ENCODE results near the gene KCNJ18. TPM values are rescaled to one million over a fixed set of nuclear protein-coding genes. Genes with fewer than 3 reads are reported as not detected.
"Not testable (repeated sequence)": the region's sequence is repeated elsewhere in the genome, so short reads cannot be mapped to it uniquely, and the experiment has no call there.

Gene KCNJ18
- total and polyA plus RNA-seq, 7 experiments from 2014 or later: not detected

GRCh38 chr17:21671871-21672270, 20.5 kb upstream of the KCNJ18 start:
- H3K4me1 Mint-ChIP-seq; H3K27me3 ChIP-seq (ENCODE audit: control insufficient read depth in 2 of 2, insufficient read depth in 2 of 2, low read length in 2 of 2); intact Hi-C loops (cut with micrococcal nuclease); H3K9me3 ChIP-seq (ENCODE audit: control insufficient read depth in 2 of 3, low read length in 3 of 3); H3K27ac Mint-ChIP-seq; H3K36me3 Mint-ChIP-seq; H3K4me3 Mint-ChIP-seq; H3K27ac ChIP-seq (ENCODE audit: low read depth, low read length); DNase-seq; ATAC-seq; H3K4me3 ChIP-seq (ENCODE audit: low read length); H3K36me3 ChIP-seq (ENCODE audit: control insufficient read depth in 2 of 3, insufficient read depth in 3 of 3, low read length in 3 of 3); CTCF ChIA-PET; H3K27me3 Mint-ChIP-seq; POLR2A ChIA-PET; H3K4me1 ChIP-seq (ENCODE audit: control insufficient read depth in 2 of 2, insufficient read depth in 2 of 2, low read length in 2 of 2): not testable (repeated sequence)
- H3K9me3 Mint-ChIP-seq: peaks cover 0 to 28% (median 7%) of the 10 kb centered on the region in 11 donors

GRCh38 chr17:21673451-21674241, 18.7 kb upstream of the KCNJ18 start:
- POLR2A ChIA-PET; H3K27me3 ChIP-seq (ENCODE audit: control insufficient read depth in 2 of 2, insufficient read depth in 2 of 2, low read length in 2 of 2); H3K4me1 Mint-ChIP-seq; H3K36me3 ChIP-seq (ENCODE audit: control insufficient read depth in 2 of 3, insufficient read depth in 3 of 3, low read length in 3 of 3); H3K4me1 ChIP-seq (ENCODE audit: control insufficient read depth in 2 of 2, insufficient read depth in 2 of 2, low read length in 2 of 2); ATAC-seq; intact Hi-C loops (cut with micrococcal nuclease); H3K9me3 ChIP-seq (ENCODE audit: control insufficient read depth in 2 of 3, low read length in 3 of 3); H3K4me3 Mint-ChIP-seq; H3K4me3 ChIP-seq (ENCODE audit: low read length); CTCF ChIA-PET; H3K27me3 Mint-ChIP-seq; DNase-seq; H3K27ac Mint-ChIP-seq; H3K36me3 Mint-ChIP-seq; H3K27ac ChIP-seq (ENCODE audit: low read depth, low read length): not testable (repeated sequence)
- peaks cover 0 to 36% (median 11%) of the 10 kb centered on the region in 11 donors for H3K9me3 Mint-ChIP-seq

- CTCF ChIA-PET: no interaction called here
- peaks cover 0 to 8% (median 4%) of the 10 kb centered on the region in 5 donors for H3K27me3 Mint-ChIP-seq
- Histone ChIP-seq H3K27me3 (ENCODE audit: control insufficient read depth in 2 of 2, insufficient read depth in 2 of 2, low read length in 2 of 2) (no peaks in the 10 kb centered on the region), H3K27ac (ENCODE audit: low read depth, low read length) (no peak overlapping the region), H3K36me3 (ENCODE audit: control insufficient read depth in 2 of 3, insufficient read depth in 3 of 3, low read length in 3 of 3) (no peaks in the 10 kb centered on the region), H3K9me3 (ENCODE audit: control insufficient read depth in 2 of 3, low read length in 3 of 3) (no peaks in the 10 kb centered on the region), H3K4me1 (ENCODE audit: control insufficient read depth in 2 of 2, insufficient read depth in 2 of 2, low read length in 2 of 2) (no peaks in the 10 kb centered on the region), H3K4me3 (ENCODE audit: low read length) (no peak overlapping the region)
- H3K4me3 Mint-ChIP-seq: no peak overlapping the region
- H3K4me1 Mint-ChIP-seq: peaks cover 0 to 5% (median 0%) of the 10 kb centered on the region in 7 donors
- intact Hi-C loops (cut with micrococcal nuclease): no loop called here
- H3K36me3 Mint-ChIP-seq: no peaks in the 10 kb centered on the region
- DNase-seq: no peak
- peaks cover 0 to 36% (median 11%) of the 10 kb centered on the region in 11 donors for H3K9me3 Mint-ChIP-seq
- POLR2A ChIA-PET: no interaction called here
- no peak overlapping the region for H3K27ac Mint-ChIP-seq
- ATAC-seq: no peak
Measured at GRCh38 chr17:21674242-21674731, 18.0 kb upstream of the KCNJ18 start.

GRCh38 chr17:21674891-21675738, 17.2 kb upstream of the KCNJ18 start:
- DNase-seq; H3K27me3 ChIP-seq (ENCODE audit: control insufficient read depth in 2 of 2, insufficient read depth in 2 of 2, low read length in 2 of 2); H3K4me3 ChIP-seq (ENCODE audit: low read length); H3K36me3 Mint-ChIP-seq; POLR2A ChIA-PET; H3K4me1 ChIP-seq (ENCODE audit: control insufficient read depth in 2 of 2, insufficient read depth in 2 of 2, low read length in 2 of 2); CTCF ChIA-PET; H3K4me1 Mint-ChIP-seq; H3K9me3 ChIP-seq (ENCODE audit: control insufficient read depth in 2 of 3, low read length in 3 of 3); intact Hi-C loops (cut with micrococcal nuclease); H3K27ac ChIP-seq (ENCODE audit: low read depth, low read length); H3K4me3 Mint-ChIP-seq; H3K27ac Mint-ChIP-seq; ATAC-seq; H3K36me3 ChIP-seq (ENCODE audit: control insufficient read depth in 2 of 3, insufficient read depth in 3 of 3, low read length in 3 of 3); H3K27me3 Mint-ChIP-seq: not testable (repeated sequence)
- peaks cover 0 to 36% (median 11%) of the 10 kb centered on the region in 11 donors for H3K9me3 Mint-ChIP-seq

- H3K27ac ChIP-seq (ENCODE audit: low read depth, low read length); H3K36me3 ChIP-seq (ENCODE audit: control insufficient read depth in 2 of 3, insufficient read depth in 3 of 3, low read length in 3 of 3); H3K27me3 Mint-ChIP-seq; H3K4me3 ChIP-seq (ENCODE audit: low read length); POLR2A ChIA-PET; H3K36me3 Mint-ChIP-seq; H3K9me3 ChIP-seq (ENCODE audit: control insufficient read depth in 2 of 3, low read length in 3 of 3); H3K4me3 Mint-ChIP-seq; ATAC-seq; H3K27me3 ChIP-seq (ENCODE audit: control insufficient read depth in 2 of 2, insufficient read depth in 2 of 2, low read length in 2 of 2); CTCF ChIA-PET; H3K4me1 ChIP-seq (ENCODE audit: control insufficient read depth in 2 of 2, insufficient read depth in 2 of 2, low read length in 2 of 2); H3K27ac Mint-ChIP-seq; intact Hi-C loops (cut with micrococcal nuclease); DNase-seq; H3K4me1 Mint-ChIP-seq: not testable (repeated sequence)
- peaks cover 0 to 40% (median 11%) of the 10 kb centered on the region in 11 donors for H3K9me3 Mint-ChIP-seq
Measured at GRCh38 chr17:21675739-21676130, 16.6 kb upstream of the KCNJ18 start.

- Mint-ChIP-seq H3K27me3 (peaks cover 0 to 8% (median 0%) of the 10 kb centered on the region in 5 donors), H3K9me3 (peaks cover 0 to 40% (median 8%) of the 10 kb centered on the region in 11 donors), H3K4me1 (peaks cover 0 to 5% (median 0%) of the 10 kb centered on the region in 7 donors), H3K4me3 (no peak overlapping the region), H3K36me3 (no peaks in the 10 kb centered on the region), H3K27ac (no peak overlapping the region)
- intact Hi-C loops (cut with micrococcal nuclease): no loop called here
- Histone ChIP-seq H3K27ac (ENCODE audit: low read depth, low read length) (no peak overlapping the region), H3K36me3 (ENCODE audit: control insufficient read depth in 2 of 3, insufficient read depth in 3 of 3, low read length in 3 of 3) (no peaks in the 10 kb centered on the region), H3K4me1 (ENCODE audit: control insufficient read depth in 2 of 2, insufficient read depth in 2 of 2, low read length in 2 of 2) (no peaks in the 10 kb centered on the region), H3K9me3 (ENCODE audit: control insufficient read depth in 2 of 3, low read length in 3 of 3) (no peaks in the 10 kb centered on the region), H3K27me3 (ENCODE audit: control insufficient read depth in 2 of 2, insufficient read depth in 2 of 2, low read length in 2 of 2) (no peaks in the 10 kb centered on the region), H3K4me3 (ENCODE audit: low read length) (no peak overlapping the region)
- CTCF ChIA-PET: no interaction called here
- DNase-seq (no peak), ATAC-seq (no peak)
- POLR2A ChIA-PET: no interaction called here
Measured at GRCh38 chr17:21676281-21677111, 15.8 kb upstream of the KCNJ18 start.

Measured in naive thymus-derived CD4-positive, alpha-beta T cell (primary cell).